T-helper 9 cell (primary cell): Measurements from ENCODE around the gene STXBP3.

Experiments used
- DNase-seq: peaks from one replicate; pipeline ENCODE4 v3.0.0-alpha.2; 2020

STXBP3 gene

GRCh38 chr1:108845991-108846390, 99.5 kb downstream of the STXBP3 start:
- no peak for DNase-seq

- no peak for DNase-seq
These were observed 101.0 kb downstream of the STXBP3 start for GRCh38 chr1:108847494-108847893.

- DNase-seq = no peak
These were observed 102.3 kb downstream of the STXBP3 start for GRCh38 chr1:108848806-108849205.

- no peak for DNase-seq
These were observed 104.5 kb downstream of the STXBP3 start for GRCh38 chr1:108850929-108851328.

GRCh38 chr1:108851567-108851966, 105.1 kb downstream of the STXBP3 start:
- DNase-seq = no peak

- DNase-seq = no peak
These were observed 105.9 kb downstream of the STXBP3 start for GRCh38 chr1:108852221-108852975.

GRCh38 chr1:108854221-108855019, 107.9 kb downstream of the STXBP3 start:
- DNase-seq = no peak

GRCh38 chr1:108856994-108857393, 110.5 kb downstream of the STXBP3 start, which contains the start of gene AKNAD1:
Gene AKNAD1 (minus strand): TSS chr1:108857094. CDS start chr1:108852664, 4,430 bp downstream.
- no peak for DNase-seq

- DNase-seq = no peak
These were observed 111.9 kb downstream of the STXBP3 start for GRCh38 chr1:108858230-108858950.
